ENCODE measurements around the gene EIPR1.

The EIPR1 gene

DNA sequence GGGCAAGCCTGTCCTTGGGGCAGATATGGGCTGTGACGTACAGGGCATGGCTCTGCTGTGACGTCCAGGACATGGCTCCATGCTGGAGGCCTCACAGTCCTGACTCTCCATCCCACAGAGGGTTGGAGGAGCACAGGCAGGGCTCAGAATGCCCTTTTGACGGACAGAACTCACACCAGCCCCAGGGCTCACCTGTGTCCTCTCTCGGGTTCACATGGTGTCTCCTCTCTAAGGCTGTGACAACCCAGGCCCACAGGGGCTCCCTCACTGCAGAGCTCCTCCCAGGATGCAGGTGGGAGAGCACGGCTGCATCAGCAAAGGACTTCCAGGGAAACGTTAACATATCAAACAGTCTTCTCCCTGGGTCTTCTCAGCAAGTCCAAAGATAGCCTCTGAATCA lies 133.8 kb downstream of the EIPR1 start:
- no peak for DNase-seq

DNA sequence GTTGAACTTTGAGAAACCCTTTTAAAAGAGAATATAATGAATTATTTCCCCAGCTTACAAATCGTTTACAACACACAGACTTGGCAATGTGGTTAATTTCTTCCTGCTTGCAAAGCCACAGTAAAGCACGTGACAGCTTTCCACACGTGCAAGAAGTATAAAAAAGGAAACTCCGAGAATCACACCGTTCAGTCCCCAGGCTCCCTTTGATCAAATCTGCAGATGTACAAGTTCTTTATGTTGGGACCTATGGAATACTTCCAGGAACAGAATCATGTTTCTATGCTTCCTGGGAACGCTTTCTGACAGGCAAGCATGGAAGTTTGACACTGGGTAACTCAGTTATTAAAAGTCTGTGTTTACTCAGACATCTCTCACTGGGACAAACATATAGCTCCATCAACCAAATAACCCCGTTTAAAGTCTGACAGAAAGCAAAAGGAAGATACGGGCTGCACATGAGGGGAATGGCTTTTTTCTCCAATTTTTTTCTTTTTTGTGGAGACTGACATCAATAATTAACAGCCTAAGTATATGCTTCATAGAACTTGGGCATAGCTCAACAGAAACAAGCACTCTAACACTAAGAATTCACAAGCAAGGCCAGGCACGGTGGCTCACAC lies 134.8 kb downstream of the EIPR1 start:
- no peak for DNase-seq

DNA sequence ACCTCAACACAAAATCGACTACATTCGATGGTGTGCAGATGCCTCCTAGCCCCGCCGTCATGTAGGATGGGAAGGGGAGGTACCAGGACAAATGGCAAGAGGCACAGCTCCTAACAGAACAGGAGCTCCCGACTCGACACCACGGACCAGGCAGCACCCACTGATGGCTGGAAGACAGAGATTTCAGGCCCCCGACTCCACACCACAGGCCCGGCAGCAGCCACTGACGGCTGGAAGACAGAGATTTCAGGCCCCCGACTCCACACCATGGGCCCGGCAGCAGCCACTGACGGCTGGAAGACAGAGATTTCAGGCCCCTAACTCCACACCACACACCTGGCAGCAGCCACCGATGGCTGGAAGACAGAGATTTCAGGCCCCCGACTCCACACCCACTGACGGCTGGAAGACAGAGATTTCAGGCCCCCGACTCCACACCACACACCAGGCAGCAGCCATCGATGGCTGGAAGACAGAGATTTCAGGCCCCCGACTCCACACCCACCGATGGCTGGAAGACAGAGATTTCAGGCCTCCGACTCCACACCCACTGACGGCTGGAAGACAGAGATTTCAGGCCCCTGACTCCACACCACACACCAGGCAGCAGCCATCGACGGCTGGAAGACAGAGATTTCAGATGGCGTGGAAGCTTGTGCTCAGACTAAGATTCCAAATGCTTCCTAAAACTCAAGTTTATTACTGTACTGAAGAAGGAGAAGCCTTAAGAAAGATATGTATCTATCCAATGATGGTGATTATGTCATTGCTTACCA lies 135.5 kb downstream of the EIPR1 start:
- no peak for DNase-seq

DNA sequence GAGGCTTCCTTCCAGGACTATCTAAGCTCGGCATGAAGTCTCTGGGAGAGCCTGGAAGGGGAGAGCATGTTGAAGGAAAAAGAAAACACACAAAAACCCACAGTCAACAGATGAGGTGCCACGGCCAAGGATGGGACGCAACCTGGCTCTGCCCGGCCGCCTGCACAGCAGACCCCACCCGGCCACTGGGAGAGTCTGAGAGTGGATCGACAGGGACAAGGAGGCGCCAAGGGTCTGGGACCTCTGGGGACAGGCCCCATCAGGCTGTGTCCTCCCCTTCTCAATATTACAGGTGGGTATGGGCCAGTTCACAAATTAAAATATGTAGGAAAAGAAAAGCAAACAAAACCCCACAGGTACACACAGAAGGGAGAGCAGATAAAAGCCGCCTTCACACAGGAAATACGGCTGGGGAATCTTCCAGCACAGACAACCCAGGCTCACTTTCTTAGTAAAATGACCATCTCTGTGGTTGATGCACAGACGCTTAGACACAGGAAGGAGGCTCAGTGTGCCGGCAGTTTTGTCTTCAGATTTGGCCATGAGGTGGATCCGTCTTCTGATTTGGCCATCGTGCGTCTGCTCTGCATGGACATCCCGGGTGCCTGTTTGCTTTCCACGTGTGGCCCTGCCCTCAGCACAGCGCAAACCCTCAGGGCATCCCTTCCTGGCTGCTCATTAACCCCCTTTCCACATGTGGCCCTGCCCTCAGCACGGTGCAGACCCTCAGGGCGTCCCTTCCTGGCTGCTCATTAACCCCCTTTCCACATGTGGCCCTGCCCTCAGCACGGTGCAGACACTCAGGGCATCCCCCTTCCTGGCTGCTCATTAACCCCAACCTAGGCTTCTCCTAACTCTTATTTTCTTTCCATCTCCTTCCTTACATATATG lies 138.4 kb downstream of the EIPR1 start:
- DNase-seq, result no peak

DNA sequence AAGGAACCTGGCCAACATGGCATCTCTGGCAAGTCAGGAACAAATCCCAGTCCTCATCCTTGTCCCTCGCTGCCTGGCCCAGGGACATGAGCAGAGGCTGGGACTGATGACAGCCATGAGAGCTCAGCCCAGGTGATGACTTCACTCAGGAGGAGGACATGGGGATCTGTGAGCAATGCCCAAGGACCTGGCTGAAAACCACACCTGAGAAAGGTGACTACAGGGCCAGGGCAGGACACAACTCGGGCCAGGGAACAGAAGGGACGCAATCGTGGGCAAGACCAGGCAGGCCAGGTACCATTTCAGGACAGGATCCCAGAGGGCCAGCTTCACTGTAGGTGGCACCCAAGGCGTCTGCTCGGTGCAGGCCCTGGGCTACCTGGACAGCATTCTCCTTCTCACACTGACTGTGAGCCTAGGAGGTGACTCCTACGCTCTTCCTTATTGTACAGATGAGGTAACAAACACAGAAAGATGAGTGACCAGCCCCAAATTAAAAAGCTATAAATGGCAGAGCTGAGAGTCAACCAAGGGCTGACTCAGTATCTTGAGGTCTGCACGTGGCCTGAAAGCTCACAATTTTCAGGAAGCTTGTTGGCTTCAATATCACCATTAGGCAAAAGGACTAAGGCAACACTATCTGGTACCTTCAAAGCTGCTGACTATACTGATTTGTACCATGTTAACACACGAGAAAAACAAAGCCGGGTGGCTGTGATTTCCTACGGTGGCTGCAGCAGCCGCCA lies 141.1 kb downstream of the EIPR1 start:
- no peak for DNase-seq

DNA sequence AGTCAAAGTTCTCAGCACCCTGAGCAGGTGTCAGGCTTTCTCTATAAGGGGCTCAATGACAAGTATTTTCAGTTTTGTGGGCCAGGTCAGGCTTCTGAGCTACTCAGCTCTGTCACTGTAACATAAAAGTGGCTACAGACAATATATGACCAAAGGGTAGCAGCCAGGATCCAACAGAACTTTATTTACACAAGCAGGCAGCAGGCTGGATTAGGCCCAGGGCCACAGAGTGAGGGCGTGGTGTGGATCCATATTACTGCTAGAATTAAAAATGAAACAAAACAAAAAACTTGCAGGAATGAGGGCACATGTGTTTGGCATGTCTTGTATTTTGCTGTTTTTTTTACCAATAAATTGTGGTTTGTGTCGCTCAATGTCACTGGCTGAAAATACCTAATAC lies 143.7 kb downstream of the EIPR1 start:
- no peak for DNase-seq

DNA sequence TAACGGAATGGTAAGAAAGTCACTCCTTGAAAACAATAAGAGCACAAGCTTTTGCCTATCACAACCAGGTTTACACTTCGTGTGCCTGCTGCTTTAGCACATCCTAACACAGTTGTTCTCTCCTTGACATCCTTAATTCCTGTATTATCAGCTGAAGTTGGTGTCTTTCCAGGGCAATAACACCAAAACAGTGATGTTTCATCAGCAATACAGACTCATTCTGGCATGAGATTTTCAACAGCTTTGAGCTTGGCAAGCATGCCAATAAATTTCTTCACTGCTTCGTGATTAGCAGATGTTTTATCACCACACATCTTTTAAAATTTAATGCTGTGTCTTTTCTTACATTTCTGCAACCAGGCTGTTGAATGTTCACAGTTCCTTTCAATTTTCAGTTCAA lies 148.4 kb downstream of the EIPR1 start:
- no peak for DNase-seq

DNA sequence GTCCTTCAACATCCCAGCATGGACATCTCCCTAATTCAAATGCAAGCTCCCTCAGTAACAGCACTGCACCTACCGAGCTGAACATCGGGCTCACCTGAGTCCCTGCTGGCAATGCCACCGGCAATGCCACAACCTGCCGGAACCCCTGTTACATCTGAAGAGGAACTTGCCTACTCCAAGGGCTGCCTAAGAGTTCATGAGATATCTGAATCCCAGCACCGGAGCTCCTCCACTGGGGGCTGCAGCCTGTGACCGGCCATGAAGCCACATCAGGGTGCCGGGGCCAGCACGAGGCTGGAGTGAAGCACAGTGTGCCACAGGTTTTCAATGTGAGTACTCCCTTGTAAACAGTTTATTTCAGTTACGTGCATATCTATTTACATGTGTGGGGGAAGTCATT lies 152.9 kb downstream of the EIPR1 start:
- no peak for DNase-seq

DNA sequence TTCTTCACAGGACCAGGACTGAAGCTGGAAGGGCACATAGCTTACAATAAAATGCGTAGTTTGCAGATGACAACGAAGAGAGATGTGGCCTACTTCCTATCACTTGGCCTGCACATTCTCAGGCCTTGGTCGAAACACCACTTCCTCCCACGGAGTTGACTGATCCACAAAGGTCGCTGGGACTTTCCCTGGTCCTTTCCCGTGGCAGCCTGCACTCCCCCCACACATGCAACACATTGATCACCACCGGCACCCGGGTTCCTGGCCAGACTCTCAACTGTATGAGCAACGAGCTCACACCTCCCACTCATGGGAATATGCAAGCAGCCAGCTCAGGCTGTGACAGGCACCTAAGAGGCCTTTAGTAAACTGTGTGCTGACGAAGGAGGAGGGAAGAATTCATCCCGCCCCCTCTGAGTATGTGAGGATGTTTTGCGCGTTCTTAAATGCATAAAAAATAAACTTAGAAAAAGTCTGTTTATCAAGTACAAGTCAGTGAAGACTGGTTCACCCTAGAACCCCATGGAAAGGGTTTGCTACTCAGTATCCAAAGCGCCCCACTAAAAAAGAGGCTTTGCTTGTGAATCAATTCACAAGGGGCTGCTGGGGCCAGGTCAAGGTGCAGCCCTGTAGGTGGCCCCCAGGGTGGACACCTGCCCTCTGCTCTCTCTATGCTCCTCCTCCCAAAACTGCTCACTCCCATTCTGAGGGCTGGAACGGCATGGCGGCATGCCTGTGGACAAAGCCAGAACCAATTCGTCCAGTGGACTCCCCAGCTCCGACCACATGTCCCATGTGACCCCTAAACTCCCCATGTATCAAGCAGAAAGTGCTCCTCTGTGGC lies 154.3 kb downstream of the EIPR1 start:
- DNase-seq, result no peak

DNA sequence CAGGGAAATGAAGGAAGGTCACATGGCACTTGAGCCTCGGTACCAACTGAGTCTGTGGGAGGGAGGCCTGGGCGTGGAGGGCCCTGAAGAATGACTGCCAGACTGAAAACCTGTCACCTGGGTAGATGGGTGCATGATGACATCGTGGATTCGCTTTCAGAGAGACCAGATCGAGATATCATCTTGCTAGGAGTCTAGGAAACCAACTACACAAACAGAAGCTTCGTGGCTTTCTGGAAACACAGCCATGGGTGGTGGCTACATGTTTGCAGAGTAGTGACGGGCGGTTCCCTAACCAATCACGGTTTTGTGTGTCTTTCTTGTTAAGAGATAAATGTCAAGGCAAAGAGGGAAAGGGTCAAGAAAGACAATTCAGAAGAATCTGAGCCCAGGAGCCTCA lies 155.0 kb downstream of the EIPR1 start:
- DNase-seq, result no peak

DNA sequence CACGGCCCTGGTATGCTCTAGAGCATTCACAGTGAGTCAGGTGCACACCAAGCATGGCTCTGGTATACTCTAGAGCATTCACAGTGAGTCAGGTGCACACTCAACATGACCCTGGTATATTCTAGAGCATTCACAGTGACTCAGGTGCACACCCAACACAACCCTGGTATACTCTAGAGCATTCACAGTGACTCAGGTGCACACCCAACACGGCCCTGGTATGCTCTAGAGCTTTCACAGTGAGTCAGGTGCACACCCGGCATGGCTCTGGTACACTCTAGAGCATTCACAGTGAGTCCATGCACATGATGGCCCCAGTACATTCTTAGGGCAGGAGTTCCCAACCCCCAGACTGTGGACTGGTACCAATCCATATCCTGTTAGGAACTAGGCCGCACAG lies 158.1 kb downstream of the EIPR1 start:
- no peak for DNase-seq

DNA sequence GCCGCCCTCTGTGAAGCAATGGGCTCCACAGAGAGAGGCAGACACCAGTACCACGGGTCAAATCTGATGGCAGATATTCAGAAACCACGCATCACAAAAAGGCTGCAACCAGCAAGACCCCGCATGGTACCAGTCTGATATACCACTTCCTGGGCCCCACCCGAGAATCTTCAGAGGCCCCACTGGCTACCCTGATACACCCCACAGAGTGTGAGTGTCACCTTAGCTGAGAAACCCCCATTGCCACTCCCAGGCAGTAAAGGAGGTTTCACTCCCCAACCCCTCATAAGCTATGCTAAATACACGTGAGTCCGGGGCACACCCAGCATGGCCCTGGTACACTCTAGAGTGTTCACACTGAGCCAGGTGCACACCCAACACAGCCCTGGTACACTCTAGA lies 160.0 kb downstream of the EIPR1 start:
- DNase-seq, result no peak

DNA sequence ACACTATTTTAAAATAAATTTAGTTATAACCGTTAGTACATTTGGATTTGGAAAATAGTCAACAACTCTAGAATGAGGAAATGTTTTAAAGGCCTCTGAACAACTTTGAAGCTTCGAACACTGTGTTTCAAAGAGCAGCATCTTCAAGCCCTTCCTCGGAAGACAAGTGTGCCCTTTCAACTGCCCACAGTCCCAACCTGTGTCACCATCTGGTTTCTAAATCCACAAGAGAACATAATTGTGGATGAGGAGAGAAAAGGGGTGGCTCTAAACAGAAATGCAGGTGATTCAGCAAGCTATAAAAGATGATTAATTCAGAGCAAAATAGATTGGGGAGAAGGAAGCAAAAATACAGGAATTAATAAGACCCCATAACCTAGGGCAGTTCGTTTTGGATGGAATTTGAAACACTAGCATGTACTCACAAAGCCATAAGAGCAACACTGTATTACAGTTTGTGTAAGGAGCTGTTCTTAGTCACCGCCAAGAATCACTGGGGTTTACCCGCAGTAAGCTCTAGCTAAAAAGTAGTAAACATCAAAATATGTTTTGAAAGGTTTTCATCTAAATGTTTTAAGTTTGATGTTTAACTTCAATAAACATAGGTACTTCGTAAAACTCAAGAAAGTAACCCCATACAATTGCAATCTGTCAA lies 160.7 kb downstream of the EIPR1 start:
- no peak for DNase-seq

DNA sequence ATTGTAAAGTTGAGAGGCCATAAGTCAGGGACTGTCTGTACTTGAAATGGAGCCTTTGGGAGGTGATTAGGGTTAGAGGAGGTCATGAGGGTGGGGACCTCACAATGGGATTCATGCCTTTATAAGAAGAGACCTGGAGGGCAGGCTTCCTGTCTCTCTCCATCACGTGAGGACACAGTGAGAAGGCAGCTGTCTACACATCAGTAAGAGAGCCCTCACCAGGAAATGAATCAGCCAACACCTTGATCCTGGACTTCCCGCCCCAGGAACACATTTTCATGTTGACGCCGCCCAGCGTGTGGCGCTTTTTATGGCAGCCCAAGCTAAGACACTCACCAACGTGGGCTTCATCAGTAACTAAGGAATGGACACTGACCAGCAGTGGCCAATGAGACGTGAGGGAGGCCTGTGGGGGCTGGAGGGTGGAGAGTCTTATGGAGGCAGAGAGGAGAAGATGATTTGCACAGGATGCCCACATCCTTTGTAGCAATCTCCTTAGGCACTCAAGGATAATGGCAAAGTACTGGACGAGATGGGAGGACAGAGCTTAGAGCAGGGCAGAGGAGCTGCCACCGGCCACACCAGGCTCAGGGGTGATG lies 162.7 kb downstream of the EIPR1 start:
- no peak for DNase-seq

DNA sequence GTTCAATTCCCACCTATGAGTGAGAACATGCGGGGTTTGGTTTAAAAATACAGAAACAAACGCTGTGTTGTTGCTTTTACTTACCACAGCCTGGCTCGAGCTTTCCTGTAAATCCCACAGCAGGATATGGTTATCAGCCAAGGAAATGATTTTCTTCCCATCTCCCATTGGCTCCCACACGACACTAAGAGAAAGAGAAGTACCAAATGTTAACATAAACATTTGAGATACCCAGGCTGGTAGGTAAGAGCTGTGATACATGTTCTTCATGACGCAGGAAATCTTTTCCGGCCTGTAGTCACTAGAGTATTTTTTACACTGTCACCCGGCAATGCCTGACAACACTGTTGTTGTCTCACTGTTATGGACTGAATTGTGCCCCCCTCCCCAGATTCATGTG lies 163.6 kb downstream of the EIPR1 start:
- no peak for DNase-seq

DNA sequence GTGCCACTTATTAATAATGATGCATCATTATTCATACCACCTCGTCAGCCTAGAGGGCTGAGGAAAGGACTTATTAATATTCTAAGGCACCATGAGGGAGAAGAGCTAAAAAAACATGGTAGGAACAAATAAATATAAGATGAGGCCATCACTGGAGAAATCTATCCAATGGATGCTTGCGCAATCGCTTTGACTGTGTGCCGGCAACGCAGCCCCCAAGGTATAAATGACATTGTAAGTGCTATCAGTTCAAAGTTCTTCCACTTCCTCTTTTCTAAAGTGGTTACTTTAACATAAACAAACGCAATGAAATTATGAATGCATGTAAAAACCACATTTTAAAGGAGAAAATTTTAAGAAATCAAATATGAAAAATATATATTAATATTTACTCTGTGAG lies 164.6 kb downstream of the EIPR1 start:
- DNase-seq, result no peak

DNA sequence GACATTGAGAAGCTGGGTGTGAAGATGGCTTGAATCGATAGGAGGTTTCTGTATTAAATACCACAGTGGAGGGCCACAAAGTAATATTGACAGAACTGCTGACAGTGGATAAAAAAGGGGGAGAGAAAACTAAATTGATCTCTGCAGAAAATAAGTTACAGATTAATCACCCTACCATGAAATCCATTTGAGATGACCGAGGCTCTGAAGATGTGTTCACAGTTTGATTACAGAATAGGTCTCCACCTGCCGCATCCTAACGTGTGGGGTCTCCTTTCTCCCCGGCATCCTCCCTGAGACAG lies 165.6 kb downstream of the EIPR1 start:
- no peak for DNase-seq

DNA sequence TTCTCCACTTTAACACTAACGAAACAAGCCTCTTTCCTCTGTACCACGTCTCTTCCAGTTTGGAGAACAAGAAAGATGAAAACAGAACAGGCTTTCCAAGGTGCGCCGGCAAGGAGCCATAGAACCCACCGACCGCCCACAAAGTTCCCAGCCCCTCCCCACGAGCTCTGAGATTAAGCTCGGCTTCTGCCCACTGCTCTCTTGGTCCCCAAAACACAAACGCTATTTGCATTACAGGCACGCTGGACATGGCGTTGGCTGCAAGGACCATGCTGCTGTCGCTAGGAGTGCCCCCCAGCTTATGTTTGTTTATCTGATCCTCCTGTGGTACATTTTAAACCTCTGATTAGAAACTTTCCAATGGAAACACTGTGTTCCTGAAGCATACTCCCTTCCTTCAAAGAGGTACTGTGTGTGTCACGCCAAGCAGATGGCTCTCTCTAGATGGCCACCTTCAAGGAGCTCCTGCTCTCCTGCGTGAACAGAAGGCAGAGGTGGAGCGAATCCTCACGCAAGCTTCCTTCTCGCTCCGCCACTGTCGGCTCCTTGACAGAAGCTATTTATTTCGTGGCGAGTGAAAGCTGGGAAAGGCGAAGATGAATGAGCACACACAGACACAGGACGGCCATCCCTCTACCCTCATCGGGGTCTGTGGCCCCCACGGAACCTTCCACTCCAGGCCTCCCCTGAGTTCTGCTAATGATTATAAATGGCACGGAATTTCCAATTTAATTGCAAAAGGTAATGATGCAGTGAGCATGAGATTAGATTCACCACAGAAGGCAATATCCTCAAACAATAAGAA lies 166.2 kb downstream of the EIPR1 start:
- no peak for DNase-seq

DNA sequence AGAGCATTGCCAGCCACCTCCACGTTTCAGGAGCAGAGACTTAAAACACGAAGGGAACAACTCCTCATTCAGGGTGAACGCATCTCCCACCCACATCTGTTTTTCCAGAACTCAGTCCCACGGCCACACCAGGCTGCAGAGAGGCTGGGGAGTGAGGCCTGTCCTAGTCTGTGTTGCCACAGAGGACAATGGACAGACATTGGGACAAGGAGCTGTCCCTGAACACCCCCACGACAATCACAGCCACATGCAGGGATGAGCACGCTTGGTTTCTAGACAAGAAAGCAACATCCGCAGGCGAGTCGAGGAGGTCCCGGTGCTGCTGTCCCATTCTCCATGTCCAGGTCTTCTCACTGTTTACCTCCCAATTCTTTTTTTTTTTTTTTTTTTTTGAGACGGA lies 167.4 kb downstream of the EIPR1 start:
- no peak for DNase-seq

DNA sequence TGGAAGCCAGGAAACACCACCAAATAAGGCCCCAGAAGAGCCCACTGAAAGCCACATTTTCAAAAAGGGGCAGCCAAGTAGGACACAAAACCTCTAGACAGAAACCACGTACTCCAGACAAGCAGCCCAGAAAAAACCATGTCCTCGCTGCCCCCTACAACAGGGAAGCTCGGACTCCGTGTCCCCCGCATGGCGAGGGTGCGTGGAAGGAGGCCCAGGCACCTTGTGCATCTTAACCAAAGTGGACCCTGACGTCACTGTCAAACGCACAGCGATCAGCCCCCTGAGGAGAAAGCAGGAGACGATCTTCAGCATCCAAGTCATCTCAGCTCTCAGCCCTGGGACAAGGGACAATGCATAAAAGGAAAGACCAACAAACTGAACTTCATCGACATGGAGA lies 168.4 kb downstream of the EIPR1 start:
- DNase-seq, result no peak

DNA sequence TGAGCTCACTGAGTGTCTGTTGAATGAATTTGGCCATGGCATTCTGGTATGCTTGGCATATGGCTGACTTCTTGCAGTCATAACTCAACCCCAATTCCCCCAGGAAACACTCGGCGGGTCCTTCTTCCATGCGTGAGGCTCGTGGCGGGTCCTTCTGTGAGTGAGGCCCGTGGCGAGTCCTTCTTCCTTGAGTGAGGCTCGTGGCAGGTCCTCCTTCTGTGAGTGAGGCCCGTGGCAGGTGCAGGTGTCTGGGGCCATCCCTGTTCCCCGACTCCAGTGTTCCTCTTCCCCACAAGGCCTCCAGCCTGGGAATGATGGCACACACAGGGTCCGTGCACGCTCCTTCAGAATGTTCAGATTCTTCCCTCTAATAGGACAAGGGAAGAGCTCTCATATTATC lies 169.0 kb downstream of the EIPR1 start:
- no peak for DNase-seq
